Measurements from ENCODE around the gene ALKBH5. TPM values are rescaled to one million over a fixed set of nuclear protein-coding genes. Genes with fewer than 3 reads are reported as not detected.

Gene ALKBH5
- polyA plus RNA-seq, 1 donor from 2014 or later = 55.0 TPM

- H3K9ac ChIP-seq (ENCODE audit: low read length) = peak overlapping the region; percentile 89
- H4K20me1 ChIP-seq (ENCODE audit: insufficient read depth) = no peaks in the 10 kb centered on the region
Measured at GRCh38 chr17:18256351-18256750, 72.7 kb downstream of the ALKBH5 start.

GRCh38 chr17:18256776-18257175 lies 73.1 kb downstream of the ALKBH5 start:
- H3K27me3 ChIP-seq (ENCODE audit: insufficient read depth, low read depth, low read length) = no peaks in the 10 kb centered on the region
- no peaks in the 10 kb centered on the region for H3K36me3 ChIP-seq (ENCODE audit: insufficient read depth, low read length)
- no peaks in the 10 kb centered on the region for H3K9me3 ChIP-seq (ENCODE audit: low read length)
- no peak overlapping the region for H3K4me2 ChIP-seq (ENCODE audit: low read length)
- no peaks in the 10 kb centered on the region for H4K20me1 ChIP-seq (ENCODE audit: insufficient read depth)
- H2AFZ ChIP-seq (ENCODE audit: low read depth, low read length) = no peak overlapping the region
- H3K79me2 ChIP-seq (replicated peaks; ENCODE audit: insufficient read depth, low read length) = peaks cover 25% of the 10 kb centered on the region
- no peaks in the 10 kb centered on the region for H3K9me2 ChIP-seq (ENCODE audit: insufficient read depth, low read length)
- peak overlapping the region; percentile 89 for H3K9ac ChIP-seq (ENCODE audit: low read length)
- peak overlapping the region; percentile 98 for H3K4me3 ChIP-seq (ENCODE audit: low read length)
- no peaks in the 10 kb centered on the region for H3F3A ChIP-seq (ENCODE audit: insufficient read depth, low read length, poor library complexity, severe bottlenecking)
- no peak overlapping the region for H3K27ac ChIP-seq (ENCODE audit: low read length)
- TF ChIP-seq RAD21 (conservative IDR thresholded peaks at IDR 0.05) (no peak), MXI1 (conservative IDR thresholded peaks at IDR 0.05; ENCODE audit: poor library complexity, severe bottlenecking) (no peak), CTCF (IDR thresholded peaks at IDR 0.05; ENCODE audit: poor library complexity, severe bottlenecking) (no peak)

More at GRCh38 chr17:18256351-18256750, 72.7 kb downstream of the ALKBH5 start:
- TF ChIP-seq POLR2AphosphoS5 (IDR thresholded peaks at IDR 0.05) (no peak), RAD21 (conservative IDR thresholded peaks at IDR 0.05) (no peak), REST (IDR thresholded peaks at IDR 0.05; ENCODE audit: borderline replicate concordance) (no peak), EP300 (conservative IDR thresholded peaks at IDR 0.05; ENCODE audit: poor library complexity, severe bottlenecking) (no peak), MXI1 (conservative IDR thresholded peaks at IDR 0.05; ENCODE audit: poor library complexity, severe bottlenecking) (no peak), TAF1 (IDR thresholded peaks at IDR 0.05; ENCODE audit: low read depth) (no peak), SMC3 (conservative IDR thresholded peaks at IDR 0.05; ENCODE audit: poor library complexity) (no peak)
- no peak overlapping the region for H3K27ac ChIP-seq (ENCODE audit: low read length)
- H3K79me2 ChIP-seq (replicated peaks; ENCODE audit: insufficient read depth, low read length) = peaks cover 21% of the 10 kb centered on the region
- no peak overlapping the region for H3K4me2 ChIP-seq (ENCODE audit: low read length)
- no peaks in the 10 kb centered on the region for H3K36me3 ChIP-seq (ENCODE audit: insufficient read depth, low read length)
- peak overlapping the region; percentile 98 for H3K4me3 ChIP-seq (ENCODE audit: low read length)
- H3K9me2 ChIP-seq (ENCODE audit: insufficient read depth, low read length) = no peaks in the 10 kb centered on the region
- H3K9me3 ChIP-seq (ENCODE audit: low read length) = no peaks in the 10 kb centered on the region
- H3F3A ChIP-seq (ENCODE audit: insufficient read depth, low read length, poor library complexity, severe bottlenecking) = no peaks in the 10 kb centered on the region
- H3K27me3 ChIP-seq (ENCODE audit: insufficient read depth, low read depth, low read length) = no peaks in the 10 kb centered on the region
- H2AFZ ChIP-seq (ENCODE audit: low read depth, low read length) = no peak overlapping the region

All from neural cell (in vitro differentiated cells).